GM19324 (cell line): Measurements from ENCODE around the gene CFAP46.
"Not testable (repeated sequence)": the region's sequence is repeated elsewhere in the genome, so short reads cannot be mapped to it uniquely, and the experiment has no call there.

Experiments
- ATAC-seq: cut with Tn5 transposase; IDR thresholded peaks from one replicate; pipeline ENCODE4 v1.9.1; 2021; ENCODE audit warnings: mild to moderate bottlenecking, moderate library complexity; ENCODE audit not compliant: unreplicated experiment, low FRiP score

The CFAP46 gene

DNA sequence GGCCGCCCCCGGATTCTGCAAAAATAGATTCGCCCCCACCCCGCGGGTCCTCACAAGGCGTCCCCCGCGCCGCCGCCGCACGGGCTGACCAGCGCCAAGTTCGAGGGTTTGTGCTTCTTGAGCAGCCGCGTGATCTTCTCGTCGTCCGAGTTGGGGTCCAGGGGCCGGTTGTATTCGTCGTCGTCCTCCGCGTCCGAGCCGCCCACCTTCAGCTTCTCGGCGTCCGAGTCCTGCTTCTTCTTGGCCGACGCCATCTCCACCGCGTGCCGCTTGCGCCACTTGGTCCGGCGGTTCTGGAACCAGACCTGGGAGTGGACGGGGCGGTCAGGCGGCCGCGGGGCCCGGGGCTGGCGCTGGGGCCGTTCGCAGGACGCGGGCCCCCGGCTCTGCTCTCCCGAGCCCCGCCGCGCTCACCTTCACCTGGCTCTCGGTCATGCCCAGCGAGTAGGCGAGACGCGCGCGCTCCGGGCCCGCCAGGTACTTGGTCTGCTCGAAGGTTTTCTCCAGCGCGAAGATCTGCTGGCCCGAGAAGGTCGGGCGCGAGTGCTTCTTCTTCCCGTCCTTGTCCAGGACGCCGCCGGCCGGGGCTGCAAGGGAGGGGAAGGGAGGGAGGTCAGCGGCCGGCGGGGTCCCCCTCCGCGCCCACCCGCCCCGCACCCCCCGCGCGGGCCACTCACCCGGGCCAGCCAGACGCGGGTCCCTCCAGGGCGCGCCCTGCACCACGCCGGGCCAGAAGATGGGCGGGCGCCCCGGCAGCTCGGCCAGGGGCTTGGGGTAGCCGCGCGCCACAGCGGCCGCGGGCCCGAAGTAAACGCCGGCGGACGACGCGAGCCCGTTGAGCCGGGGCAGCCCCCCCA, 157.3 kb downstream of the CFAP46 start:
- no peak for ATAC-seq

DNA sequence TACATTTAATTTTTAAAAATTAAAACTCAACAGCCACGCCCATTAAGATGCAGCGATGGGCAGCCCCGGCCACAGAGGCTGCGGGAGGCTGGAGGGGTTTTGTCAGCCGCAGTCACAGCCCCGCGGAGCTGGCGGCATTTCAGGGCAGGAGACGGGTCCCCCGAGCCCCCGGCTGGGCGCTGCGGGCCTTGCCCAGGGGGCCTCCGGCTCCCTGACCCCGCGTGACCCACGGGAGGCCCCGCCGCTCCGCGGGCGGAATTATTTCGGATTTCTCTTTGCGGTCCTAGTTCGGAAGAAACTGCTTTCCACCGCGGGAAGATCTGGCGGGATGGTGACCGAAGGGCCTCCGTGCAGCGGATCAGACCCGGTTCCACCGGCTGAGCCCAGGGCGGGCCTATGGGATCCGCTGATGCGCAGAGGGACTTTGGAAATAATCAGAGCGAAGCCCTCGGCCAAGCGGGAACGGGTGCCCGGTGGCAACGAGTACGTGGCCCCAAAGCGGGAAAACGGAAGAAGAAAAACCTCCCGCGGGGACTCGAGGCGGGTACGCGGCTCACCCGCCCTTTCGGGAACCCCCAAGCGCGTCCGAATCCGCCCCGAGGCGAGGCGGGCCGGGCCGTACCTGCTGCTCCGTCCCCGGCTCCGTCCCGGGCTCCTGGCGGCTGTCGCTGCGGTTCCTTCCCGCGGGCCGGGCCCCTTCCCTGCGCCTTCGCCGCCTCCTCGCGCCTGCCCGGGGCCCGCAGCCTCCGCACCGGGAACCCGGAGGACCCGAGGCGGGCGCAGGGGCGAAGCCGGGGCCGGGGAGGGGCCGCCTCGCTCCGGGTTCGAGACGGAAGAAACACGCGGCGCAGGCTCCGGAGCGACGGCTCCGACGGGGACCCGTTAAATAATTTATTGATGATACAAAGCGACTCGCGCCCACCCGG, 158.2 kb downstream of the CFAP46 start:
- no peak for ATAC-seq

DNA sequence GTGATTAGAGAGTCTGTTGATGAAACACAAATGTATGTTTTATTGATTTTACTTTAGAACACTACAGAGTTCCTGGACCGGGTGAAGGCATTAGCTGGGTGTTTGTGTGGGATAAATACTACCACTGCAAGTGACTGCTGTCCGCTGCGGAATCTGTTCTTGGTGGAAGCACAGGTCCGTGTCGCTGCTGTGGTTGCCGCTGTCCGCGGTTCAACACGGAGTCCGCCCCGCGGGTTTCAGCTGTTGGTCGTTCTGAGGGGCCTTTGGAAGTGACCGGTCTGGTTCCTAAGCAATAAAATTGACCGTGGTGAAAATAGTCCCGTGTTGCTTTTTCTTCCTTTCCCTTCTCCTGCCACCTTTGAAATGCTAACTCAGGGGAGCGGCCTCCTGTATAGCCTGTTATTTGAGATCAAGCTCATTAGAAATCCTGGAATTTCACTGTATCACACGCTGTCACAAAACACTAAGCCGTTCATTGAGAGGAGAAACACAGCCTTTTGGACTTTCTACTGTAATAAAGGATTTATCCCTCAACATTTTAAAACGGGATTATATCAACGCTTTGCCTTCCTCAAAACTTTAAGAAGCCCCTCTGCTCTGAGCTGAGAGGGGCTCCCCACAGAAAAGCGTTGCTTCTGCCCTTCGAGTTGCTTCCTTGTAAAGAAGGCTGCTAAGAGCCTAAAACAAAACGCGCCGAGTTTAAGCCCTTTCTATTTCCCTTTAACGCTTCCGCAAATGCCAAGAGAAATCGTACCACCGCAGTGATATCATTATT, 159.0 kb downstream of the CFAP46 start:
- no peak for ATAC-seq

DNA sequence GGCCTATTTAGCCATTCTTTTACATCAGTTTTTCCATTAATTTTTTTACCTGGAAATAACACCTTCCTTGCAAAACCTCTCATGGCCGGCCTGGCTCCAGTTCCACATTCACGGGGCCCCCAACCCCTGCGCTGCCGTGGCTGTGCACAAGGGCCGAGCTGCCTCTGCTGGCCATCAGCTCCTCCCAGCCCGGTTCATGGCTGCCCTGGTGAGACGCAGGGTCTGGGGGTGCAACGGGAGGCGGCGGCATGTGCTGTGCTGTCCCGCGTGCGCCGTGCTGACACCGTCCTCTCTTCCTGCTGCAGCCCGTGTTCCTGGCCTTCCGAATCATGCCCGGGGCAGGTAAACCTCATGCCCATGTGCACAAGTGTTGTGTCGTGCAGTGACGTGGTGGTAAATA, 160.8 kb downstream of the CFAP46 start:
- no peak for ATAC-seq

DNA sequence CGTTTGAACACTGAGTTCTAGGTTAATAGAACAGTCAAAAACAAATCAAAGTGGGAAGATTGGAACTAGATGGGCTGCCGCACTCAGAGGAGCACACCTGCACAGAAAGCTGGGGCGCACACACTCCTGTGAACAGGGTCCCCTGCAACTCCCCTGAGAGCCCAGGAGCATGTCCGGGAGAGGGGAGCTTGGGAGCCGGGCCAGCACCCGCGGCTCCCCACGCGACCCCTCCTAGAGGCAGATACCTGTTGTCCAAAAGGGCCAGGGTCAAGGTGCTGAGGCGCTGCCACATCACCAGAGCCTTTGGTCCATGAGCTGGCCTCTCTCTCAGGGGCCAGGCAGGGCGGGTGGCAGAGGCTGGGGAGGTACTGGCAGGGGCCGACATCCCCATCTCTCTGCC, 162.0 kb downstream of the CFAP46 start:
- ATAC-seq = no peak

DNA sequence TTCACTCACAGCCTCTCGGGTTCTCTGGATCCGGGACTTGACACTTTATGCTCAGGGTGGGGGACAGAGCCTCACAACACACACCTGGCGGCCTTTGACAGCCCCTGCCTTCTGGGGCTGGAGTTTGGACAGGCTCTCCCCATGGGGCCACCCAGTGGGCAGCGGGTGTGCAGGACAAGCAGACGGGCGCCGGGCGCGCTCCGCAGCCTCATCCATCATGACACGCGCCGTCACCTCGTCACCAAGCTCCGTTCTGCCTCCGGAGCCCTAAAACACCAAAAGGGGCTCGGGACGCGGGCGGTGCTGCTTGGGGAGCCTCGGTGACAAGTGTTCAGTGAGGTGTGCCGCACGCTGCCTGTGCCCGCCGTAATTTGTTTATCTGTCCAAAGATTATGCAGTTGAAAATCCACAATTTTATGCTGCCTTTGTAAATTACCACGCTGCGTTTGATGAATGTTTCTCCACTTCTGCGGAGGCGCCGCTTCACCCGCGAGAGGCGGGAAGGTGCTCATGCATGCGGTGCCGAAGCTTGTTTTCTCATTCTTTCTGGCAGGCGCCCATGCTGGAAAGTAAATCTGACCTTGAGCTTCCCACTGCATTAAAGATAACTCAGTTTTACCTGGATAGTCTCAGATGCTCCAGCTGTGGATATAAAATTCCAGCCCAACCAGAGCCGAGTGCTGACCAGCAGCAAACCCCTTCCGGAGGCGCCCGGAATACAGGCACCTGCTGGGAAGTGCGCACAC, 162.6 kb downstream of the CFAP46 start:
- ATAC-seq = no peak

DNA sequence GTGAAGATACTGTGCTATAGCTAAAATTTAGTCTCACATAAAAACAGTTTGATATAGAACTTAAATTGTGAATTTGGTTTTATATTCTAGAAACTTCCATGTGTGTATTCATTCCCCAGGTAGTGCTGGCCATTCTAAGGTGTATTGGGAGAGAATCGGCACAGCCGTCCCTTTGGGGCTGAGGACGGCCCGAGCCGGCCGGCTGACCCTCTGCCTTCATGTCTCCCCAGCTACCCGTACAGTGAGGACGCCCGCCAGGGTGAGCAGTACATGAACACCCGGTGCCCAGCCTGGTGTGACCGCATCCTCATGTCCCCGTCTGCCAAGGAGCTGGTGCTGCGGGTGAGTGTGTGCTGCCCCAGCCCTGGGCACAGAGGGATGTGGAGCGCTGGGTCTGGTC, 164.9 kb downstream of the CFAP46 start:
- ATAC-seq = no peak

DNA sequence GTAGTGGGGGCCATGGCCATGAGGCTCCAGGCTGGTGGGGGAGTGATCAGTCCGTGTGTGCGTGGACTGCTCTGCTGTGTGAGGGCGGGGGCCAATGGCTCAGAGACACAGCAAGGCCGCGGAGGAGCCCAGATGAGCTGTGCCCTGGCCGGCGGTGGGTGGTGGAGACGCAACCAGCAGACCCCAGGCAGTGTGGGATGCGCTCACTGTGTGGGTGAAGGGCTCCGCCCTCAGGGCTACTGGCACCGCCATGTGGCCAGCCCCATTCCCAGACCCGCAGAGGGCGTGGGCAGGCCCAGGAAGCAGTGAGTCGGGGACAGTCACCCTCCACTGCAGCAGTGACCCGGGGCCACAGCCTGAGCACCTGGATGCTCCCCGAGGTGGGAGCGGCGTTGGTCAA, 165.5 kb downstream of the CFAP46 start:
- no peak for ATAC-seq

DNA sequence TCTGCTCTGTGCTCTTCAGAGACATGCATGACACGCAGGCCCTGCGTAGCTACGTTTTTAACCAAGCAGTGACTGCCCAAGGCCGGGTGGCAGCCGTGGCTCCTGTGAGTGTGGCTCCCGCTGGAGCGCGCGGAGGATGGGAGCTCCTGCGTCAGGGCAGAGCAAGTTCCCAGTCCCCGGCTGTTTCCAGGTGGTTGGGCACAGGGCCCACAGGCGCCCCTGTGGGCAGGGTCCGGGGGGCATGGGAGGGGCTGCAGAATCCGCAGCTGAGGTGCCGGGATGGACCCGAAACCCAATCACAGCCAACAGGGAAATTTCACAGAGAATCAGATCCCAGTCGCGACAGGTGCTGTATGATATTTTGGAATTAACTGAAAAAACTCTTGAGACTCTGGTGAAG, 166.2 kb downstream of the CFAP46 start:
- no peak for ATAC-seq

DNA sequence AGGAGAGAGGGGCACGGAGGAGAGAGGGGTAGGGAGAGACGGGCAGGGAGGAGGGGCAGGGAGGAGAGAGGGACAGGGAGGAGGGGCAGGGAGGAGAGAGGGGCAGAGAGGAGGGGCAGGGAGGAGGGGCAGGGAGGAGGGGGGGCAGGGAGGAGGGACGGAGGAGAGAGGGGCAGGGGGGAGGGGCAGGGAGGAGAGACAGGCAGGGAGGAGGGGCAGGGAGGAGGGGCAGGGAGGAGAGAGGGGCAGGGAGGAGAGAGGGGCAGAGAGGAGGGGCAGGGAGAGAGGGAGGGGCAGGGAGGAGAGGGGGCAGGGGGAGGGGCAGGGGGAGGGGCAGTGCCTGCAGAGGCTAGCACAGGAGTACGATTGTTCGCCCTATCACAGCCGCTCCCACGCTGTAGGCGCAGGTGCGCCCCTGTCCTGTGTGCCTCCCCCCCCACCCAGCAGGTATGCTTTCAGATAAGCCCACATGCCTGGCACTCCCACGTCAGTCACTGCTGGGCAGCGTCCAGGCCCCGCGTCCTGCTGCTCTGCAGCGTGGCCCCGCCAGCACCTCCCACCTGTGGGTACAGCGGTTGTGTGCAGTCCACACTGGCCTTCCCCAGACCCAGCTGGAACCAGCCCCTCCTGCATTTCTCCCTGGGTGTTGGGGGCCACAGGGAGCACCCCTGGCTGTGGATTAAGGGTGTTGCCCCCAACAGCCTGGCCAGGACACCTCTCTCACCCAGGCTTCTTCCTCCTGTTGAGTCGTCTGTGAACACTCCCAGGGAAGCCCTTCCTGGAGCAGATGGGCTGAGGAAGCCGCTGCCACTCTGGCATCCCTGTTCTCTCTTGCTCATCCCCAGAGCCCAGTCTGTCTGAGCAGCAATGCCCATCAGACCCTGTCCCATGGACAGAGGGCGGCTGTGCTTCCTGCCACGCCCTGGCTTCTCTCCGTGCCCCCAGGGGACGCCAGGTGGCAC, 167.2 kb downstream of the CFAP46 start:
- no peak for ATAC-seq

DNA sequence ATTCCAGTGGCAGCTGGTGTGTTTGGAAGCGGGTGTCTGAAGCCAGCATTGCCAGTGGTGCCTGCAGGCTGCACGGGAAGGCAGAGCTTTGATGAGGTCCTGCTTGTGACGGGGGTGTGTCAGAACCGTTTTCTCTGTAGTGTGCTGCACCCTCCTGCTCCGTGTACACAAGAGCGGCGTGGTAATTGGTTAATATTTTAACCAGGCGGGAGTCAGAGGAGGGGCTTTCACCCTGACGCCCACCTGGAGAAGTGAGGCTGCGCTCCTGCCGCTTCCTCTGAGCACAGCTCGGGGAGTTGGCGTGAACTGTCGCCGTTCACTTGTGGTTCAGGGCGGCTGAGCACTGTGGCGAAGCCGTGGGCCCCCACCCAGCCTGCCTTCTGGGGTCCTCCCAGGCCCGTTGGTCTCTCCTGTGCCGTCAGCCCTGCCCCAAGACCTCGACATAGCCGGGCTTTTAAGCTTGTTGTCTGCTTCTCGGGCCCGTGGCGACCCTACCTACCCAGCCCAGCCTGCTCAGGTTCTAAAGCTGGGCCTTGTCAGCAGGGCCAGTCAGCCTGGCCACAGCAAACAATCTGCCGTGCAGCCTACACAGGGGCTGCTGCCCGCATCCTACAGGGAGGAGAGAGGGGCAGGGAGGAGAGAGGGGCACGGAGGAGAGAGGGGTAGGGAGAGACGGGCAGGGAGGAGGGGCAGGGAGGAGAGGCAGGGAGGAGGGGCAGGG, 168.0 kb downstream of the CFAP46 start:
- ATAC-seq = no peak

DNA sequence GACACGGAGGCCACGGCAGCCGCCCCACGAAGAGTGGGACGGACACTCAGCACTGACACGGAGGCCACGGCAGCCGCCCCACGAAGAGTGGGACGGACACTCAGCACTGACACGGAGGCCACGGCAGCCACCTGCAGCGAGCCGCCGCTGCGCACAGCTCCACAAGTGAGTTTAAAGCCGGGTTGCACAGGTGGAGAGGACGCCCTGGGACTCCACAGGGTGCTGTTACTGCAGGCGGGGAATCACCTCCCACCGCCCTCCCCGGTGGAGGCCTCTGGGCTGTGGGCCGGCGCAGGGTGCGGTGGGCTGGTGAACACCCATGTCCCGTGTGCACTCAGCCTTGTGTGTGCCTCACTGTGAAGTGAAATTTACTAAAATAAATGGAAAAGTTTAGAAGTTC, 169.6 kb downstream of the CFAP46 start:
- not testable (repeated sequence) for ATAC-seq

DNA sequence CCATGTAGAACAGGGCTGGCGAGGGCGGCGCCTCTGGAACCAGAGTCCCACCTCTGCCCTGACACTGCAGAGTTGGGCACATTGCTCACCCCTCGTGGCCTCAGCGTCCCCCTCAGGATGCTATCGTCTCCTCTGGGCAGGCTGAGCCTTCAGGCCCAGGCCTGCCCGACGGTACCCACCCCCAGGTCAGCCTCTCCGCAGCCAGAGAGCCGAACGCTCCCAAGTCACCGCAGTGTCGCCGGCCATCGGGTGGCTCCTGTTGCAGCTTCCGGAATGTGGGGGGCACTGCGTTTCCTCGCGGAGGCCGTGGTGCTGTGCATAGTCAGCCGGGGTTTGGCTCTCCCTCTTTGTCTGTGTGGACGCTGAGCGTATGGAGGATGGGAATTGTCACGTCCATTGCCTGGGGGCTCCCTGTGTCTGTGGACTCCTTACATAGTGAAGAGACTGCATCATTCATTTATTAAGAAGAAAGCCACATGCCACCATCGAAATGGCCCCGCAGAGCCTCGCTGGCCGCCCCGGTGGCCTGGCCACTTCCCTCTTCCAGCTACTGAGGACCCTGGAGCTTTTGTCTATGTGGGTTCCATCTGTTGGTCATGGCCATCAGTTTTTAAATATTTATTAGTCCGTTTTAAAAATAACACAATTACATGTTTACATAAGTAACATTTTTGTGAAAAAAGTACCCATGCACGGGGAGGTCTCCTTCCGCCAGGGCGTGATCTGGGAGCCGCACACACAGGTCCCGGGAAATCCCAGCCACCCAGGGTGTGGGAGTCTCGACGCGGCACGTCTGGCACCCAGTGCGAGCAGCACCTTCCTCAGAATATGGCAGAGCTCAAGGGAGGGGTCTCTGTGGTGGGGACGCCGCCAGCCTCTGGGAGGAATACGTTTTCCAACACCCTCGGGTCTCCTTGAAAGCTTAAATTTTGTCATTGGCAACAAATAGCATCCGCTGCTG, 172.0 kb downstream of the CFAP46 start:
- ATAC-seq = no peak

DNA sequence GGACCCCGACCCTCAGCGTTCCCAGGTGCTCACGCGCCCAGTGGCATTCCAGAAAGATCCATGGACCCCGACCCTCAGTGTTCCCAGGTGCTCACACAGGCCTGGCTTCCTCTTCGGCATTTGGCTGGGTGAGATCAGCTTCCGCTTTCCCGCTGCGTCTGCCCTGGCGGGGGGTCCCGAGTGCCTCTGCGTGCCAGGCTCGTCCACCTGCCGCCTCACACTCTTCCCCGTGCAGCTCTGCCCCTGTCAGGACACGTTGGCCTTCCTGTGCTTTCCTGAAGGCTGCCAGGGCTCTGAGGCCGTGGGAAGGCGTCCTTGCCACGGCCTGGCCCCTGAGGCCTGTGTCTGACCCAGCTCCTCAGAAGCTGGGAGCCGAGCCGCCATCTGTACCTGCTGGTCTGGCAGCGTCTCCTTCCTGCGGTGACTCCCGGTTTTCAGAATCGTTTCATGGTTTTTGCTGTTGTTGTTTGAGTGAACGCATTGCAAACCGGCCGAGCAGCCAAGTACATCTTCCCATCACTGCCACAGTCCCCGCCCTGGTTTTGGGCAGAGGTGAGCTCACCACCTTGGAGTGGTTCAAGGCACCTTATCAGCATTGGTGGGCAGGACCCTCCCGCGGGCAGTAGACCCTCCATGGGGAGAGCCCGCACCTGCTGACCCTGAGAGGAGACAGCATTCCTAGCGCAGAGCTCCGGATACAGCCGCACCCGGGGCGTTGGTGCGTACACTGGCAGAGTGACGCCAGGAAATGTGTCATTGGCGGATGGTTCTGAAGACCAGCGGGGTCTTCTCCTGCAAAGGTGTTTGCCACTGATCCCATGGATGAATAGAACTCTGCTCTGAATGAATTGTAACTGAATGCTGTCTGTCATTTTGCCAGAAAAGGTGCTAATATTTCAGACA, 173.8 kb downstream of the CFAP46 start:
- ATAC-seq = no peak

DNA sequence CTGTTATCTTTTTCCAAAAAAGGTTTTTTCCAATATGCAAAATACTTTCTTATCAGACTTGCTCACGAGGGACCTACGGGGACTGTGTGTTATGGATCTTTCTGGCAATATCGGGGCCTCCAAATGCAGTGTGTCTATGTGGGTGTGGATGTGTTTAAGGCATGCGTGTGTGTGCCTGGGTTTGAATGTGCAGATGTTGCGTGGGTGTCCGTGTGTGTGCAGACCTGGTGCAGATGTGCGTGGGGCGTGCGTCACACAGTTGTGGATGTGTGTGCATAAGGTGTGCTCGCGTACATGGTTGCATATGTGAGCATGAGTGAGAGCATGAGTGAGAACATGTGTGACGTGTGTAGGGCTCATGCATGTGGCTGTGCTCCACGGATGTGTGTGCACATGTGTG, 176.1 kb downstream of the CFAP46 start:
- no peak for ATAC-seq

DNA sequence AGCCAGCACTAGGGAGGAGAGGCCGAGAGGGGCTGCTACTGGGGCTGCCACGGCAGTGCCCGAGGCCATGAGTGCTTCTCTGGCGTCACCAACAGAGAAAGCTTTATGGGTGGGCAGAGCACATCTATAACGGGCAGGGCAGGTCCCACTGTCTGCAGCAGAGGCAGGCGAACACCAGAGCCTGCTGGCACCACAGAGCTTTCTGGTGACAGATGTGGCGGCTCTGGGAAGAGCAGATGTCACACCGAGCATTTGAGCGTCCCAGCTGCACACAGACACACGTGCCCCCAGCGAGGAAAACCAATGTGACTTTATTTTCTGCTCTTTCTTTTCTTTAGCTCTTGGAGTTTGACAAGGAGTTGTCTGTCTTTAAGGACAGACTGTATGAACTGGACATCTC, 176.9 kb downstream of the CFAP46 start:
- ATAC-seq = no peak
